H1 (cell line): ENCODE data around the gene TDP2. TPM values are rescaled to one million over a fixed set of nuclear protein-coding genes. Genes with fewer than 3 reads are reported as not detected.

Experiments
- CTCF ChIA-PET: fragments of 300-600 bp; sonication (Branson Sonifier 250); formaldehyde crosslinking; loops from one replicate; lab custom pipeline; 2021; ENCODE audit not compliant: partially characterized antibody; lab: Charles Lee
- POLR2A ChIA-PET: fragments of 300-600 bp; sonication (Branson Sonifier 250); formaldehyde crosslinking; loops from one replicate; lab custom pipeline; 2021; ENCODE audit warnings: inconsistent platforms; ENCODE audit not compliant: partially characterized antibody; lab: Charles Lee
- DNase-seq, 2 experiments: peaks; one replicate each; pipeline versions ENCODE4 v3.0.0 to v3.0.0-alpha.2; 2010 to 2022; ENCODE audit warnings: low spot score in 2 of 2, low read depth in 1 of 2, mixed read lengths in 1 of 2
- FAIRE-seq: peaks from 2 replicates; lab custom pipeline; 2011; peaks lifted over from hg19 to GRCh38; lab: Jason Lieb, UNC
- H2AFZ ChIP-seq: 2 replicates; pipeline ENCODE4 v1.8.1; 2012; ENCODE audit warnings: low read length, inconsistent platforms
- H2AK5ac ChIP-seq: 2 replicates; pipeline ENCODE4 v1.6.1; 2013; ENCODE audit warnings: low read depth, low read length
- H2BK120ac ChIP-seq: replicated peaks from 2 replicates; pipeline ENCODE3; 2013; ENCODE audit warnings: low read depth, low read length, inconsistent platforms
- H2BK12ac ChIP-seq: 2 replicates; pipeline ENCODE4 v1.6.1; 2013; ENCODE audit warnings: low read depth, low read length
- H2BK15ac ChIP-seq: 2 replicates; pipeline ENCODE4 v1.6.1; 2013; ENCODE audit warnings: low read length
- H2BK20ac ChIP-seq: 2 replicates; pipeline ENCODE4 v1.6.1; 2013; ENCODE audit warnings: low read length
- H2BK5ac ChIP-seq: 2 replicates; pipeline ENCODE4 v1.6.1; 2013; ENCODE audit warnings: low read depth, low read length
- H3K14ac ChIP-seq: 2 replicates; pipeline ENCODE4 v1.6.1; 2013; ENCODE audit warnings: inconsistent platforms; ENCODE audit not compliant: insufficient read length
- H3K18ac ChIP-seq: 2 replicates; pipeline ENCODE4 v1.6.1; 2013; ENCODE audit warnings: low read length; ENCODE audit errors: extremely low read depth
- H3K23ac ChIP-seq: 2 replicates; pipeline ENCODE4 v1.6.1; 2013; ENCODE audit warnings: inconsistent platforms; ENCODE audit not compliant: insufficient read length
- H3K23me2 ChIP-seq: 2 replicates; pipeline ENCODE4 v1.6.1; 2013; ENCODE audit warnings: low read depth, low read length
- H3K27ac ChIP-seq: 2 replicates; pipeline ENCODE4 v1.6.1; 2011; ENCODE audit warnings: low read depth, low read length, inconsistent platforms
- H3K27me3 ChIP-seq, 4 experiments: replicated peaks in 1 of 4; 1 replicate in 1 of 4; 2 replicates in 3 of 4; pipeline versions ENCODE4 v1.6.1 to v1.8.1; 2011 to 2013; ENCODE audit warnings: low read length in 3 of 4, mild to moderate bottlenecking in 3 of 4, inconsistent platforms in 2 of 4, mixed read lengths in 2 of 4, moderate library complexity in 1 of 4; ENCODE audit not compliant: control insufficient read depth in 3 of 4, insufficient read depth in 3 of 4; ENCODE audit errors: extremely low read depth in 1 of 4
- H3K36me3 ChIP-seq, 4 experiments: 2 replicates each; pipeline versions ENCODE4 v1.6.1 to v1.8.1; 2011 to 2013; ENCODE audit warnings: mild to moderate bottlenecking in 4 of 4, low read length in 3 of 4, moderate library complexity in 2 of 4, control low read depth in 1 of 4, inconsistent platforms in 1 of 4; ENCODE audit not compliant: insufficient read depth in 4 of 4, control insufficient read depth in 2 of 4
- H3K4ac ChIP-seq: replicated peaks from 2 replicates; pipeline ENCODE3; 2013; ENCODE audit warnings: low read length, low read depth, mixed read lengths, inconsistent platforms; ENCODE audit not compliant: insufficient read length
- H3K4me1 ChIP-seq, 4 experiments: replicated peaks in 1 of 4; 1 replicate in 1 of 4; 2 replicates in 3 of 4; pipeline versions ENCODE4 v1.6.1 to v1.8.1; 2011 to 2013; ENCODE audit warnings: low read length in 3 of 4, inconsistent platforms in 2 of 4, mixed read lengths in 1 of 4; ENCODE audit not compliant: insufficient read depth in 4 of 4, control insufficient read depth in 3 of 4
- H3K4me2 ChIP-seq, 2 experiments: 2 replicates each; pipeline versions ENCODE4 v1.6.1 to v1.8.1; 2011 to 2013; ENCODE audit warnings: low read depth in 2 of 2, low read length in 2 of 2, control low read depth in 1 of 2, inconsistent platforms in 1 of 2, mild to moderate bottlenecking in 1 of 2; ENCODE audit not compliant: insufficient read depth in 1 of 2
- H3K4me3 ChIP-seq, 4 experiments: fragments of 200-600, 300-600 bp in 1 of 4; sonication (generic), shearing (Covaris generic), sonication (Bioruptor Twin) in 1 of 4; 2 replicates each; pipeline versions ENCODE4 v1.5.1 to v1.8.1; 2011 to 2016; ENCODE audit warnings: low read length in 4 of 4, low read depth in 3 of 4, control low read depth in 2 of 4, inconsistent platforms in 2 of 4, mild to moderate bottlenecking in 2 of 4, mixed read lengths in 1 of 4, moderate library complexity in 1 of 4; ENCODE audit not compliant: insufficient read depth in 2 of 4; ENCODE audit errors: extremely low read depth in 1 of 4
- H3K56ac ChIP-seq: replicated peaks from 2 replicates; pipeline ENCODE3; 2013; ENCODE audit warnings: low read depth, mild to moderate bottlenecking, mixed read lengths, low read length, inconsistent platforms; ENCODE audit not compliant: insufficient read length
- H3K79me1 ChIP-seq: 2 replicates; pipeline ENCODE4 v1.6.1; 2013; ENCODE audit warnings: low read depth, low read length, control low read depth
- H3K79me2 ChIP-seq, 2 experiments: 2 replicates each; pipeline versions ENCODE4 v1.6.1 to v1.8.1; 2012 to 2013; ENCODE audit warnings: low read length in 2 of 2, mild to moderate bottlenecking in 2 of 2, inconsistent platforms in 1 of 2; ENCODE audit not compliant: insufficient read depth in 2 of 2, control insufficient read depth in 1 of 2
- H3K9ac ChIP-seq, 4 experiments: replicated peaks in 1 of 4; 1 replicate in 1 of 4; 2 replicates in 3 of 4; pipeline versions ENCODE4 v1.6.1 to v1.8.1; 2011 to 2013; ENCODE audit warnings: low read depth in 3 of 4, low read length in 3 of 4, control low read depth in 2 of 4, mild to moderate bottlenecking in 2 of 4, moderate library complexity in 2 of 4, inconsistent platforms in 1 of 4; ENCODE audit errors: extremely low read depth in 1 of 4
- H3K9me3 ChIP-seq, 2 experiments: 2 replicates each; pipeline versions ENCODE4 v1.6.1 to v1.8.1; 2012 to 2013; ENCODE audit warnings: mild to moderate bottlenecking in 2 of 2, moderate library complexity in 2 of 2, control low read depth in 1 of 2, inconsistent platforms in 1 of 2, low read depth in 1 of 2, low read length in 1 of 2, mixed read lengths in 1 of 2; ENCODE audit not compliant: insufficient read depth in 2 of 2
- H4K20me1 ChIP-seq, 2 experiments: replicated peaks in 1 of 2; 2 replicates each; pipeline versions ENCODE3 to v1.8.1; 2011 to 2013; ENCODE audit warnings: inconsistent platforms in 2 of 2, low read length in 2 of 2, mild to moderate bottlenecking in 1 of 2; ENCODE audit not compliant: insufficient read depth in 2 of 2, control insufficient read depth in 1 of 2
- H4K5ac ChIP-seq: 2 replicates; pipeline ENCODE4 v1.6.1; 2013; ENCODE audit warnings: low read length, low read depth, mixed read lengths, inconsistent platforms; ENCODE audit not compliant: insufficient read length
- H4K8ac ChIP-seq: 2 replicates; pipeline ENCODE4 v1.8.0; 2013; ENCODE audit warnings: mild to moderate bottlenecking, moderate library complexity, low read length, inconsistent platforms; ENCODE audit not compliant: insufficient read depth; ENCODE audit errors: extremely low read depth
- H4K91ac ChIP-seq: replicated peaks from 2 replicates; pipeline ENCODE3; 2013; ENCODE audit warnings: low read length, mixed read lengths, inconsistent platforms; ENCODE audit not compliant: insufficient read length
- EGR1 ChIP-seq: IDR thresholded peaks from 2 replicates; pipeline ENCODE4 v1.6.1; 2011; ENCODE audit warnings: low read depth, low read length, borderline replicate concordance
- EP300 ChIP-seq, 2 experiments: IDR thresholded peaks; 1 replicate in 1 of 2; 2 replicates in 1 of 2; pipeline ENCODE4 v1.6.1; 2011 to 2012; ENCODE audit warnings: low read depth in 2 of 2, low read length in 2 of 2, mild to moderate bottlenecking in 2 of 2, borderline replicate concordance in 1 of 2, inconsistent platforms in 1 of 2, moderate library complexity in 1 of 2
- JUND ChIP-seq: IDR thresholded peaks from 2 replicates; pipeline ENCODE4 v1.6.1; 2011; ENCODE audit warnings: mild to moderate bottlenecking, improper control_type of control experiment, low read length
- RNF2 ChIP-seq: fragments of 200-900, 300-1000 bp; sonication (generic); IDR thresholded peaks from 2 replicates; pipeline ENCODE4 v1.7.1; 2016; ENCODE audit warnings: borderline replicate concordance, low read depth, mild to moderate bottlenecking, antibody characterized with exemption, low read length; ENCODE audit not compliant: poor library complexity, severe bottlenecking; ENCODE audit errors: missing control alignments
- SP1 ChIP-seq: IDR thresholded peaks from 2 replicates; pipeline ENCODE4 v1.6.1; 2011; ENCODE audit warnings: low read depth, low read length
- SRF ChIP-seq: IDR thresholded peaks from 2 replicates; pipeline ENCODE4 v1.6.1; 2011; ENCODE audit warnings: mild to moderate bottlenecking, low read depth, low read length, moderate library complexity
- TAF1 ChIP-seq: IDR thresholded peaks from 2 replicates; pipeline ENCODE4 v1.6.1; 2011; ENCODE audit warnings: mild to moderate bottlenecking, low read depth, low read length
- ZNF274 ChIP-seq: IDR thresholded peaks from 2 replicates; pipeline ENCODE4 v1.7.0; 2012; ENCODE audit warnings: low read length, borderline replicate concordance; ENCODE audit errors: extremely low read depth
- WGBS, 2 experiments: shearing (Covaris generic) in 1 of 2; methylation state at CpG; one replicate each; pipeline versions ENCODE4 v1.1.6 to v1.1.7; 2013 to 2015; ENCODE audit warnings: low lambda C conversion rate in 2 of 2, mixed read lengths in 2 of 2, inconsistent platforms in 1 of 2, low coverage in 1 of 2, missing lambda C conversion rate in 1 of 2; ENCODE audit not compliant: insufficient replicate concordance in 2 of 2, insufficient coverage in 1 of 2, insufficient read length in 1 of 2; ENCODE audit errors: extremely low coverage in 1 of 2, missing lambda C conversion rate in 1 of 2; 5-methylcytosine and 5-hydroxymethylcytosine counted together
- polyA plus RNA-seq, 7 experiments: library from polyadenylated mRNA; depleted of rRNA in 3 of 7; stranded (reverse) in 5 of 7; unstranded in 2 of 7; fragments of >200 nt in 5 of 7; fragments of 200-250 nt in 2 of 7; gene quantifications; 1 replicate in 5 of 7; 2 replicates in 1 of 7; 4 replicates in 1 of 7; pipeline versions ENCODE4 v1.2.1 to v1.2.3, GENCODE V29; 2011 to 2013; ENCODE audit warnings: missing spikeins in 2 of 7, mixed read lengths in 2 of 7
- total RNA-seq: library from RNA; stranded (reverse); fragmentation: NEBNext Ultra II Directional; extraction: Animal tissue kit (Norgen Biotek cat#: 25700); gene quantifications from 2 replicates; pipeline ENCODE4 v1.2.1, GENCODE V29; 2021
- TF ChIP-seq, protein P1 (sequence below): IDR thresholded peaks from 2 replicates; pipeline ENCODE4 v1.6.1; 2012; ENCODE audit warnings: inconsistent platforms

The TDP2 gene
- total and polyA plus RNA-seq, 2 of the 8 experiments (the other 6 are each of a cell fraction or from before 2014, with no cell fraction given) = 18.8 to 51.6 TPM

DNA sequence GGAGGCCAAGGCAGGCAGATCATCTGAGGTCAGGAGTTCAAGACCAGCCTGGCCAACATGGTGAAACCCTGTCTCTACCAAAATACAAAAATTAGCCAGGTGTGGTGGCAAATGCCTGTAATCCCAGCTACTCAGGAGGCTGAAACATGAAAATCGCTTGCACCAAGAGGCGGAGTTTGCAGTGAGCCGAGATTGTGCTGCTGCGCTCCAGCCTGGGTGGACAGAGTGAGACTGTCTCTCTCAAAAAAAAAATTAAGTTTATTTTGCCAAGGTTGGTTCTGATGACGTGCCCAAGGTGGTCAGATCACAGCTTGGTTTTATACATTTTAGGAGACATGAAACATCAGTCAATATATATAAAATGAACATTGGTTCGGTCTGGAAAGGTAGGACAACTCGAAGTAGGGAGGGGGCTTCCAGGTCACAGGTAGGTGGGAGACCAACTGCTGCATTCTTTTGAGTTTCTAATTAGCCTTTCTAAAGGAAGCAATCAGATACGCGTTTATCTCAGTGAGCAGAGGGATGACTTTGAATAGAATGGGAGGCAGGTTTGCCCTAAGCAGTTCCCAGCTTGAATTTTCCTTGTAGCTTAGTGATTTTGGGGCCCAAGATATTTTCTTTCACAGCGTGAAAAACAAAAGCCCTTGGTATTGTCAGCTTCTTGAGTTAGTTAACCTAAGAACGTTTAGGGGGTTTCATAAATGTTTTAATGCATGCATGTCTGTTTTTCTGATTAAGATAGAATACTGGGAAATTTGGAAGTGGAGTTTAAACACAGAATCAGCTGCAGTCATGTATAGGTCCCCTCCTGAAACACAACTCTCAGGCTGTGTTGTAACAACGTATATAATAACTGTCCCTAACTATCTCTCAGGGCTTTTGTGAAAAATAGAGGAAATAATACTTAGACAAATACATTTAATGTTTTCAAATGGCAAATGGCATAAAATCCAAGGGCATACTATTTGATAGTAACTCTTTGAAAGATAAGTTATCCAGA, 16.9 kb upstream of the TDP2 start:
- no peak for FAIRE-seq
- H3K4me3 ChIP-seq = peak overlapping the region in 1 of 4 experiments; percentile 46; a peak in 2 of 8 replicates
- no peak overlapping the region for H3K9ac ChIP-seq
- no peak for DNase-seq
- H2BK20ac ChIP-seq = 0 out of 2 replicates have a peak overlapping the region, but pooled peaks have one; percentile 15
- no peak overlapping the region for H2BK15ac ChIP-seq
- WGBS, 2 experiments = 24% methylated on average over 12 of the region's 12 CpGs; no CpG with 5 or more reads in 1 of the 2 experiments
- ChIA-PET POLR2A (interaction anchor here (0.6 to 3.8 kb wide), 10 partner anchors 10 to 112 kb away, joined by 3 to 22 read pairs (median 6); partner anchors contain the start of genes ACOT13 and TDP2), CTCF (interaction anchor here (0.8 to 2.7 kb wide), 8 partner anchors 11 to 158 kb away, joined by 3 to 13 read pairs (median 4); partner anchors contain the start of genes ACOT13 and TDP2)
- H3K79me2 ChIP-seq = 0 out of 4 replicates have a peak, but pooled peaks cover 0 to 4% of the 10 kb centered on the region in 2 experiments
- no peak overlapping the region for H2AK5ac ChIP-seq
- H2BK5ac ChIP-seq = peak overlapping the region; percentile 6; the same call in 1 of the 2 replicates
- H3K23ac ChIP-seq = no peak overlapping the region
- peaks cover 3 to 19% (median 8%) of the 10 kb centered on the region in 4 experiments; a peak in 6 of 7 replicates for H3K4me1 ChIP-seq
- no peak overlapping the region for H3K14ac ChIP-seq
- H3K27me3 ChIP-seq = peaks cover 0 to 5% (median 0%) of the 10 kb centered on the region in 4 experiments; a peak in 1 of 7 replicates
- no peak overlapping the region for H2AFZ ChIP-seq
- peak overlapping the region; percentile 54 for H4K5ac ChIP-seq
- peaks cover 0 to 3% (median 0%) of the 10 kb centered on the region in 4 experiments; a peak in 1 of 8 replicates for H3K36me3 ChIP-seq
- H3K23me2 ChIP-seq = no peaks in the 10 kb centered on the region
- H3K18ac ChIP-seq = no peak overlapping the region
- no peaks in the 10 kb centered on the region for H3K79me1 ChIP-seq
- H3K27ac ChIP-seq = no peak overlapping the region
- H4K8ac ChIP-seq = no peak overlapping the region
- H3K9me3 ChIP-seq = no peaks in the 10 kb centered on the region
- H3K4me2 ChIP-seq = peak overlapping the region; percentile 15 to 57
- no peak overlapping the region for H3K56ac ChIP-seq
- H2BK120ac ChIP-seq = peak overlapping the region; percentile 64
- H3K4ac ChIP-seq = peak overlapping the region; percentile 38
- H4K20me1 ChIP-seq = no peaks in the 10 kb centered on the region
- no peak overlapping the region for H4K91ac ChIP-seq
- H2BK12ac ChIP-seq = no peak overlapping the region
- 0 out of 2 replicates have a peak, but pooled peaks have one; percentile 55 for TF ChIP-seq SP1
- no peak for TF ChIP-seq SRF
- no peak for TF ChIP-seq JUND
- TF ChIP-seq, protein P1, sequence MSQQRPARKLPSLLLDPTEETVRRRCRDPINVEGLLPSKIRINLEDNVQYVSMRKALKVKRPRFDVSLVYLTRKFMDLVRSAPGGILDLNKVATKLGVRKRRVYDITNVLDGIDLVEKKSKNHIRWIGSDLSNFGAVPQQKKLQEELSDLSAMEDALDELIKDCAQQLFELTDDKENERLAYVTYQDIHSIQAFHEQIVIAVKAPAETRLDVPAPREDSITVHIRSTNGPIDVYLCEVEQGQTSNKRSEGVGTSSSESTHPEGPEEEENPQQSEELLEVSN = no peak
- no peak for TF ChIP-seq TAF1
- TF ChIP-seq EGR1 = 0 out of 2 replicates have a peak, but pooled peaks have one; percentile 1
- no peak for TF ChIP-seq ZNF274
- TF ChIP-seq RNF2 = no peak
- peak in 1 of 2 experiments; percentile 51; a peak in 1 of 3 replicates for TF ChIP-seq EP300 (IDR thresholded peaks at IDR 0.05; ENCODE audit: borderline replicate concordance in 1 of 2, low read depth in 2 of 2, low read length in 2 of 2)
